SK-N-DZ (cell line): Measurements from ENCODE around the gene SPATA2. TPM values are rescaled to one million over a fixed set of nuclear protein-coding genes. Genes with fewer than 3 reads are reported as not detected.
A peak's percentile ranks its signal among the peaks of the same experiment; 100 is the strongest.
"Not testable (repeated sequence)": the region's sequence is repeated elsewhere in the genome, so short reads cannot be mapped to it uniquely, and the experiment has no call there.

Experiments
- DNase-seq: peaks from one replicate; pipeline ENCODE4 v3.0.0-alpha.2; 2015; ENCODE audit warnings: low spot score
- polyA plus RNA-seq, 2 experiments: library from polyadenylated mRNA; depleted of rRNA; stranded (reverse); fragments of >200 nt; gene quantifications; 2 replicates each; pipeline ENCODE4 v1.2.3, GENCODE V29; 2014

The SPATA2 gene
- polyA plus RNA-seq (2014; cell fraction: cytosol; rRNA removed), result 3.1 and 4.7 TPM in 2 replicates
- 2.7 and 3.0 TPM in 2 replicates for polyA plus RNA-seq (2014; cell fraction: nucleus; rRNA removed)

GRCh38 chr20:49915380-49916145 lies at the start of gene SPATA2:
TSS of gene SPATA2 (minus strand) at chr20:49915529. CDS start at chr20:49908490, 7,039 bp downstream.
- peak; percentile 99 for DNase-seq

GRCh38 chr20:49961413-49961812 lies 46.1 kb upstream of the SPATA2 start:
- no peak for DNase-seq

DNA sequence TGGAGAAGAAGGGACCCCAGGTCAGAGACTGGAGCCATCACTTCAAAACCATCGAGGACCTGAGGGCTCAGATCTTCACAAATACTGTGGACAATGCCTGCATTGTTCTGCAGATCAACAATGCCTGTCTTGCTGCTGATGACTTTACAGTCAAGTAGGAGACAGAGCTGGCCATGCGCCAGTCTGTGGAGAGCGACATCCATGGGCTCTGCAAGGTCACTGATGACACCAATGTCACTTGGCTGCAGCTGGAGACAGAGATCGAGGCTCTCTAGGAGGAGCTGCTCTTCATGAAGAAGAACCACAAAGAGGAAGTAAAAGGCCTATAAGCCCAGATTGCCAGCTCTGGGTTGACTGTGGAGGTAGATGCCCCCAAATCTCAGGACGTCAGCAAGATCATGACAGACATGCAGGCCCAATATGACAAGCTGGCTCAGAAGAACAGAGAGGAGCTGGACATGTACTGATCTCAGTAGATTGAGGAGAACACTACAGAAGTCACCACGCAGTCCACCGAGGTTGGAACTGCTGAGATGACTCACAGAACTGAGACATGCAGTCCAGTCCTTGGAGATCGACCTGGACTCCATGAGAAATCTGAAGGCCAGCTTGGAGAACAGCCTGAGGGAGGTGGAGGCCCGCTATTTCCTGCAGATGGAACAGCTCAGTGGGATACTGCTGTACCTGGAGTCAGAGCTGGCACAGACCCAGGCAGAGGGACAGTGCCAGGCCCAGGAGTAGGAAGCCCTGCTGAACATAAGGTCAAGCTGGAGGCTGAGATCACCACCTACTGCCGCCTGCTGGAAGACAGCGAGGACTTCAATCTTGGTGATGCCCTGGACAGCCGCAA lies 42.0 kb upstream of the SPATA2 start:
- not testable (repeated sequence) for DNase-seq

GRCh38 chr20:49956689-49957088 lies 41.4 kb upstream of the SPATA2 start:
- DNase-seq, result no peak

- not testable (repeated sequence) for DNase-seq
These were observed 40.6 kb upstream of the SPATA2 start for GRCh38 chr20:49955830-49956396.

- DNase-seq, result no peak
These were observed 39.8 kb upstream of the SPATA2 start for GRCh38 chr20:49955167-49955566.

- DNase-seq, result no peak
These were observed 35.8 kb upstream of the SPATA2 start for GRCh38 chr20:49951151-49951550.

GRCh38 chr20:49948809-49949507 lies 33.6 kb upstream of the SPATA2 start:
- no peak for DNase-seq

- no peak for DNase-seq
These were observed 32.8 kb upstream of the SPATA2 start for GRCh38 chr20:49948178-49948577.

DNA sequence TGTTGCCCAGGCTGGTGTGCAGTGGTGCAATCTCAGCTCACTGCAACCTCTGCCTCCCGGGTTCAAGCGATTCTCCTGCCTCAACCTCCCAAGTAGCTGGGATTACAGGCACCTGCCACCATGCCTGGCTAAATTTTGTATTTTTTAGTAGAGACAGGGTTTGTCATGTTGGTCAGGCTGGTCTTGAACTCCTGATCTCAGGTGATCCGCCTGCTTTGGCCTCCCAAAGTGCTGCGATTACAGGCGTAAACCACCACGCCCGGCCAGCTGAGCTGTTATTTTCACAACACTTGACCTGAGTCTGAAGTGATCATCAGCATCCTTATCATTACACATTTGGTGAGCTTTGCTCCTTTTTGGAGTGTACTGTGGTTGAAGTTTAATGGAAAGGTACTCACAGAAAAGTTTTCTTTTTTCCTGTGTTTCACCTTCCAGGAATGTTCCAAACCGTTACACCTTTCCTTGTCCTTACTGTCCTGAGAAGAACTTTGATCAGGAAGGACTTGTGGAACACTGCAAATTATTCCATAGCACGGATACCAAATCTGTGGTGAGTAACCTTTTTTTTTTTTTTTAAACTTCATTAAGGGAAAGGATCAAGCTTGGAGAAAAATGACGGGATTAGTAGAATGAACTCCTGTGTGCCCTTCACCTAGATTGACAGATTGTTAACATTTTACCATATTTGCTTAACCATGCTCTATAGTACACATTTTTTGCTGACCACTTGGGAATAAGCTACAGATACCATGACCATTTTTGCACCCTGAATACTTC lies 30.6 kb upstream of the SPATA2 start:
- DNase-seq, result no peak

- no peak for DNase-seq
These were observed 30.0 kb upstream of the SPATA2 start for GRCh38 chr20:49945306-49945700.

- DNase-seq, result no peak
These were observed 27.6 kb upstream of the SPATA2 start for GRCh38 chr20:49942942-49943341.

DNA sequence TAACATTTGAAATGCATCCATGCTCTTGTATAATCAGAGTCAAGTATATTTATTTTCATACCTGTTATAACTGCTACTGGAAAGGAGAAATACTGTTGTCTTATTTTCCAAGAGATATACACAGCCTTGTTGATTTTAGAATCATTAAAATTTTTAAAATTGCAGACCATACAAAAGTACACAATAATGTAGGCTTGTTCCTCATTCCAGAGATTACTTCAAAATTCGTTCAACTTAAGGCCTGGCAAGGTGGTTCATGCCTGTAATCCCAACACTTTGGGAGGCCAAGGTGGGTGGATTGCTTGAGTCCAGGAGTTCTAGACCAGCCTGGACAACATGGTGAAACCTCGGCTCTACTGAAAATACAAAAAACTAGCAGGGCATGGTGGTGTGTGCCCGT lies 27.0 kb upstream of the SPATA2 start:
- DNase-seq, result no peak

DNA sequence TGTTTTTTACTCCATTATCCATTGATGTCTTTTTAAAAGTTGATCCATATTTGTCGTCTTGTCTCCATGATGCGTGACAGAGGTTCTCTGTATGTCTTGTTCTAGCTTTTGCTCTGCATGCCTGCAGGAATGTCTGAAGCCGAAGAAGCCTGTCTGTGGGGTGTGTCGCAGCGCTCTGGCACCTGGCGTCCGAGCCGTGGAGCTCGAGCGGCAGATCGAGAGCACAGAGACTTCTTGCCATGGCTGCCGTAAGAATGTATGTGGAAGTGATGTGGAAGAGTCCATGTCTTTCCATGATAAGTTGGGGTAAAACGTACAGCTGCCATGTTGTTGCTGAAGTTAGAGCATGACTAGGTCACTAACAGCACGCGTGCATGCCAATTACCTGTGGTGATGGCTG lies 26.1 kb upstream of the SPATA2 start:
- no peak for DNase-seq

DNA sequence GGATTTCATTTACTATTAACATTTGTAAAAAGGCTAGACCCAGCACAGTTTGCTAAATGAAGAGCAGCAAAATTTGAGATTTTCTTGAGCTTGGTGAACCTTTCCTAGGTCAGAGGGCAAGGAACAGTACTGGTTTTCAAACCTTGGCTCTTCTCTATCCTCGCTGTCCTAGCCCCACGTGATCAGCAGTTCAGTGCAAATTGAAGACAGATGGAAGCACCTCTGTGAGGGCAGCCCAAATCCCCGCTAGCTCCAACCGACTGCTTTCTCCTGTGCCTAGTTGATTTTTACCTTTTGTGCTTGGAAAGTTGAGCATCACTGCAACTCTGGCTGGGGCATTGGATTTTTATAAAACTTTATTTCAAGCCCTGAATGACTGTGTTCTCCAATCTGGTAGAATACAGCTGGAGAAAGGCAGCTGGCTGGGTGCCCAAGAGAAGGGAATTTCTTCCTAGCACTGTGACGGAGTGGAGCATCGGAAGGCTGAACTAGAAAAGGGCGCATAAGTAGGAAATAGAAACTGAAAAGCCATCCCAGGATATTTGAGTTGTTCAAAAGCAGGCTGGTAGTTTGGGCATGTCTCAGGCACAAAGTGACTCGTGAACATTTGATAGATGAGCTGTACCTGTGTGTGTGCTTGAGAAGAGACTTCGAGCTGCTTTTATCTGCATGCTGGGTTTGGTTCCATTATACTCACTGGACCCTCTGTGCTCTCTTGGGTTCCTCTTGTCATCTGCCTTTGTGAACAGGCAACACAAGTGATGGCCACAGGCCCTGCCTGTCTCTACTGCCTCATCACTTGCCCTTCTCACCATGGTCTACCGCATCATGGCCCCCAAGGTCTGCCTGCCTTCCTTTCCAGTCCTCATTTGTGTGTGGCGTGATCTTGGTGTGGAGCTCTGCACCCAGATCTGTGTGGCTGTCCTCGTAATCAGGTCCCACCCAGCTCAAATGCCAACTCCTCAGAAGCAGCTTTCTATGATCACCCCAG lies 23.1 kb upstream of the SPATA2 start:
- DNase-seq, result peak; percentile 58

DNA sequence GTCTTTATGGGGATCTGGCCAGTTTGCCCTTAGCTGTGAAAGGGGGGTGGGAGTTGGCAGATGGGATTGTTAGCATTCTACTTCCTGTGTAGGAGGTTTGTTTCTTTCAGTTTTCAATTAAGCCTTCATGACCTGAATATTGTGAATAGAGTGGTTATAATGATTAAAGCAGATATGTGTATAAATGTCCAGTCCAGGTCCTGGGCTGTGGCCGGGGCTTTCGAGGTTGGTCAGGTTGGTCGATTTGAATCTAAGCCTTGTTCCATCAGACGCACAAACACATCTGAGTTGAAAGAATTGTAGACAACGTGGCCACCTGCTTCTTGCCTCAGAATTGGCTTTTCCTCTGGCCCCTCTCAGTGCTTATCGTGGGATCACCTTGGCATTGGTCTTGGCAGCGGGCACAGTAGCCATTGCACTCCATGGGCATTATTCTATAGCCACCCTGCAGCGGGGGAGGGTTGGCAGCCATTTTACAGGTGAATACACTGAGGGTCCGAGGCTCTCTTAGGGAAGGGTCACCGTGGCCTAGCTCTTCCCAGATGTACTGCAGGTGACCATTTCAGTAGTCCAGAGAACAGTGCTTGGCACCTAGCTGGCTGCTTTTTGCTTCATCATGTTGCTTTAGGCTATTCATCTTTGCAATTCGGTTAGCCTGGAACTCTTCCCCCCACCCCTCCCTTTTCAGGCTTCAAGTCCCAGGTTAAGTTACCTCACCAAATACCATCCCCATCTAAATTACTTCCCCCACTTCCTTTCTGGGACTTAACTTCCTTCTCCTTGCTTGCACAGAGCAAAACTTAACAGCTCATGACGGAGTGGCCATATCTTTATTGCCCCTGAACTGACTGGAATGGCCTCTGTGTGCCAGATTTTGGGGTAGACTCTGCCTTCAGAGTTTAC lies 21.9 kb upstream of the SPATA2 start:
- no peak for DNase-seq

DNA sequence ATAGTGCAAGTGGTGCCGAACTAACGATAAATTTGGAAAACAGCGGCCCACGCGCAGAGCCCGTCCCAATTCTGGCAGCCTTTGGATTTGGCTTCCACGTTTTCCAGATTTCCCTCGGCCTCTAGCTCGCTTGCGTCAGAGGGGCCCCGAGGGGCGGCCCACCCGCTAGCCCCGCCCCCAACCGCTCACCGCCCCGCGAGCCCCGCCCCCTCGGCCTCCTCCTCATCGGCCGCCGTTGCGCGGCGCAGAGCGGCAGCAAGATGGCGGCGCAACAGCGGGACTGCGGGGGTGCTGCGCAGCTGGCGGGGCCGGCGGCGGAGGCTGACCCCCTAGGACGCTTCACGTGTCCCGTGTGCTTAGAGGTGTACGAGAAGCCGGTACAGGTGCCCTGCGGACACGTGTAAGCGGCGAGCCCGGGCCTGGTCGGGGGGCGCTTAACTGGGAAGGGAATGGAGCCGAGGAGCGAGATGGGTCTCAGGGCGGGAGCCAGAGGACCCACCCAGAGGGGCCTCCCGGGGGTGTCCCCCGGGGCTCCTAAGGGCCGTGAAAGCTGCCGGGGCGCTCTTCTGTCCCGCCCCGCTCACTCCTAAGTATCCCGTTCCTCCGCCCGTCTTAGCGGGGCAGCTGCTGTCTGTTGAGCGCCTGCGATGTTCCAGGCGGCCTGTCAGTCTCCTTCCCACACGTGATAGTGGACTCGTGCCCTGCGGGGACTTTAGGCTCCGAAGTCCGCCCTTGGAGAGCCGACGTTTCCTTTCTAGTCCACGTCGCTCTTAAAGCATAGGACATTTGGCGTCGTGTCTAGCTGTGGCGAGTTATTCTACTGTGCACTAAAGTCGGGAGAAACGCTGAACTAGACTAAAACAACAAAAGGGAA lies 21.1 kb upstream of the SPATA2 start, which contains the start of gene RNF114:
RNF114 (plus strand) TSS at position 245 of the 874 bp plus-strand sequence; CDS start at position 261, 16 bp downstream.
- DNase-seq, result peak; percentile 91
